Muscle of leg (tissue), 11 donors: Measurements from ENCODE around the gene GGT6. TPM values are rescaled to one million over a fixed set of nuclear protein-coding genes. Genes with fewer than 3 reads are reported as not detected.

ENCODE experiments used
- DNase-seq: peaks from one replicate; pipeline ENCODE4 v3.0.0; 2013
- H3K27ac ChIP-seq: one replicate; pipeline ENCODE4 v1.5.1; 2013; ENCODE audit warnings: mild to moderate bottlenecking, low read length, control low read depth
- H3K27me3 ChIP-seq: one replicate; pipeline ENCODE4 v1.6.1; 2013; ENCODE audit warnings: low read length; ENCODE audit not compliant: control insufficient read depth, insufficient read depth
- H3K36me3 ChIP-seq: one replicate; pipeline ENCODE4 v1.6.1; 2013; ENCODE audit warnings: low read length; ENCODE audit not compliant: control insufficient read depth, insufficient read depth
- H3K4me1 ChIP-seq: one replicate; pipeline ENCODE4 v1.6.1; 2013; ENCODE audit warnings: low read length; ENCODE audit not compliant: control insufficient read depth, insufficient read depth
- H3K4me3 ChIP-seq: one replicate; pipeline ENCODE4 v1.5.1; 2013; ENCODE audit warnings: low read length, control low read depth
- H3K9me3 ChIP-seq: replicated peaks from 2 replicates; pipeline ENCODE4 v1.6.1; 2013; ENCODE audit warnings: low read depth, low read length; ENCODE audit not compliant: control insufficient read depth
- WGBS: methylation state at CpG from one replicate; pipeline ENCODE4 v1.1.5; 2013; ENCODE audit warnings: missing lambda C conversion rate; ENCODE audit not compliant: insufficient coverage; 5-methylcytosine and 5-hydroxymethylcytosine counted together
- polyA plus RNA-seq, 8 donors: library from polyadenylated mRNA; unstranded; fragments of 120-200 nt; gene quantifications; one replicate each; pipeline versions ENCODE4 v1.2.1 to v1.2.3, GENCODE V29; 2013; ENCODE audit warnings: inconsistent platforms in 1 of 8, low replicate concordance in 1 of 8; ENCODE audit not compliant: insufficient read length in 8 of 8, insufficient read depth in 1 of 8
- total RNA-seq: library from RNA; stranded (reverse); fragments of 120-200 nt; gene quantifications from one replicate; pipeline ENCODE4 v1.2.4, GENCODE V29; 2013

Gene GGT6
- total and polyA plus RNA-seq, 9 donors, result 0.04 to 3.2 (median 0.10) TPM

DNA sequence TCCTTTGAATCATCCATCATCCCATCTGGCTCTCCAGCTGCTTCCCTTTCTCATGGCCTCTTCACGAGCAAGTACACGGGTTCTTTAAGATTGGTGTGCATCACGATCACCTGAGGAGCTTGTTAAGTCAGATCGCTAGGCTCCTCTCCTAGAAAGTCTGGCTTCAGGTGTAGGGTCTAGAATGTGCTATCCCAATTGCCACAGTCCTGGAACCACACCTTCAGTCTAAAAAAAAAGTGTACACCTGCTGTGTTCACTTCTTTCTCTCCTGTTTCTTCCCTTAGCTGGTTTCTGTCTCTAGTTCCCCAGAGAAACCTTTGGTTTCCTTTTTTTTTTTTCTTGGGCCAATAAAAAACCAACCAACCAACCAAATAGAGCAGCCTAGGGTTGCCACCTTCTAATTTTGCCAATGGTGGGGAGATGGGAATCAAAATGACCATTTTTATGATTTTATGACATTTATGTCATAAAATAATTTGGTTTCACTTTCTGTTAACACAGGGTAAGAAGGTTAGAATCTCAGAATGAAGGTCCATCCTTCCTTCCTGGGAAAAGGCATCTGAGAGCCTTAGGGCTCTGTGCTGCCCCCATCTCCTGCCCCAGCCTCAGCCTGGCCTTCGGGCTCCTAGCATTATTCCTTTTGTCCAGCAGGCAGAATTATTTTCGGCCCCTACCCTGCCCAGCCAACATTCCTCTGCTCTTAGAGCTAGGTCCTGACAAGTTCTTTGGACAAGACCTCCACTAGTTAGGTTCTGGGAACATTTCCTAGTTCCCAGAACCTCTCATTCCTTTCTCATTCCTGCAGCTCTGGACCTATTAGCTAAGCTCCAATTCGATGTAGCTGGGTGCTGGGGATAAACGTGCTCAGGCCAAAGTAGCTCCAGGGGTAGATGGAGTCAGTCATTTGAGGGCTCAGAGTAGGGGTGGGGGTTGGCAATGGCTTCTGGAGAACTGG lies 1.9 kb upstream of the GGT6 start:
- Histone ChIP-seq H3K4me1 (peaks cover 7% of the 10 kb centered on the region), H3K27ac (no peak overlapping the region), H3K4me3 (no peak overlapping the region), H3K9me3 (no peaks in the 10 kb centered on the region), H3K36me3 (no peaks in the 10 kb centered on the region), H3K27me3 (no peaks in the 10 kb centered on the region)
- WGBS, result 73% methylated on average over 6 of the region's 8 CpGs
- DNase-seq, result no peak

DNA sequence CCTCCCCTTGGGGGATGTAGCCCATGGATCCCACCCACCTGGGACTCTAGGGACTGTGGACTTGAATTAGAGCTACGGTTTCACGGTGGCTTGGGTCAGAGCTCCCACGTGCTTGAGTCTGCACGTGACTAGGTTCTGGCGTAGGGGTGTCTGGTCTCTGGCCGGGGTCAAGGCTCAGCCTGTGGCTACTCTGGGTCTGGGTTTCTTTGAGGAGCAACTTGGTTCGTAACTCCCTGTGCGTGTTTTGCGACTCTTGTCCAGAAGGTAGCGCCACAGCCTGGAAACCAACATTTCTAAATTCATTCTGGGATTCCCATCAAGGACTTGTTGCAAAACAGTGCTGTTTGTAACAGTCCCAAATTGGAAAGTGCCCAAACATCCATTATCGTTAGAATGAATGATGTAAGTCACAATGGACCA lies 470 bp upstream of the GGT6 start:
- peak; percentile 50 for DNase-seq
- Histone ChIP-seq H3K4me3 (no peak overlapping the region), H3K4me1 (peaks cover 7% of the 10 kb centered on the region), H3K9me3 (no peaks in the 10 kb centered on the region), H3K36me3 (no peaks in the 10 kb centered on the region), H3K27me3 (no peaks in the 10 kb centered on the region), H3K27ac (no peak overlapping the region)
- 31% methylated on average over 9 of the region's 11 CpGs for WGBS

DNA sequence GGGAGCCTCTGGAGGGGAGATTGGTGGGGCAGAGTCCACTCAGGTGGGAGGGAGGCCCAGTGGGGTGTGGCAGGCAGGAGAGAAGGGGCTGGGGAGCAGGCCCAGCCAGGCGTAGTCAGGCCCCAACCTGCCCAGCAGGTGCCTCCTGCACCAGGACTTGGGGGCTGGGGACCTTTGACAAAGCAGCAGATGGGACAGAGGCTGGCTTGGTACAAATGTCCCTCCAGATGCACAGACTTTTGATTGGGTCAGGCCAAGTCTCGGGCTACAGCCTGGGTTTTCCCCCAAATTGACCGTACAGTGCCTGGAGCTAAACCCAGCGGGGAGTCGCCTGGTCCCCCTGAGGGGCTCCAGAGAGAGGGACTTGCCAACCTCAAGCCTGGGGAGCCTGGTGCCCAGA lies 411 bp downstream of the GGT6 start:
- no peaks in the 10 kb centered on the region for H3K27me3 ChIP-seq
- H3K4me3 ChIP-seq, result no peak overlapping the region
- H3K36me3 ChIP-seq, result no peaks in the 10 kb centered on the region
- H3K4me1 ChIP-seq, result peaks cover 7% of the 10 kb centered on the region
- 96% methylated on average over 5 of the region's 5 CpGs for WGBS
- H3K27ac ChIP-seq, result no peak overlapping the region
- no peaks in the 10 kb centered on the region for H3K9me3 ChIP-seq
- no peak for DNase-seq

DNA sequence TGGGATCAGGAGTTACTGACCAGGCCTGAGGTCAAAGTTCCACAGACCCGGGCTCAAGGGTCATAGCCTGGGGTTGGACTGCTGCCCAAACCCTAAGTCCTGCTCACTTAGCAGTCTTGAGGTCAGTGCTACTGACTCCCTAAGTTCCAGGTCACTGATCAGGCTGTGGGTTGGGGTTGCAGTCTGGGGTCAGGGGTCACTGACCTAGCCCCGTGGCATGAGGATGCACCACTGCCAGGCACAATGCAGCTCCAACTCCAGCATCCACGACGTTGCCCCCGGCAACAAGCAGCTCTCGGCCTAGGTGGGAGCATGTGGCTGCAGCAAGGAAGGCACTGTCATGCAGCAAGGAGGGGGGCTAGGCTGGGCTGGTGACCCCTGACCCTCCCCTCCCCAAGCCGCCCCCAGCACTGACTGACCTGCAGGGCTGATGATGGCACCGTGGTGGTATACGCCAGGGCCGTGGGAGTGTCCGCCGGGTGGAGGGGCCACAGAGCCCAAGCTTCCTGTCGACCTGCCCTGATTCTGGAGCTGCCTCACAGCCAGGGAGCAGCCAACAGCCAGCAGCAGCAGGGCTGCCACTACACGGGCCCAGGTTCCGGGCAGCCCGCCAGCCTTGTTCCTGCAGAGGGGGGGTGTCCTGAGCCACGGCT lies 1.1 kb downstream of the GGT6 start:
- no peaks in the 10 kb centered on the region for H3K27me3 ChIP-seq
- no peaks in the 10 kb centered on the region for H3K36me3 ChIP-seq
- 60% methylated on average over 17 of the region's 17 CpGs for WGBS
- H3K4me3 ChIP-seq, result no peak overlapping the region
- H3K9me3 ChIP-seq, result no peaks in the 10 kb centered on the region
- peaks cover 11% of the 10 kb centered on the region for H3K4me1 ChIP-seq
- no peak for DNase-seq
- no peak overlapping the region for H3K27ac ChIP-seq

DNA sequence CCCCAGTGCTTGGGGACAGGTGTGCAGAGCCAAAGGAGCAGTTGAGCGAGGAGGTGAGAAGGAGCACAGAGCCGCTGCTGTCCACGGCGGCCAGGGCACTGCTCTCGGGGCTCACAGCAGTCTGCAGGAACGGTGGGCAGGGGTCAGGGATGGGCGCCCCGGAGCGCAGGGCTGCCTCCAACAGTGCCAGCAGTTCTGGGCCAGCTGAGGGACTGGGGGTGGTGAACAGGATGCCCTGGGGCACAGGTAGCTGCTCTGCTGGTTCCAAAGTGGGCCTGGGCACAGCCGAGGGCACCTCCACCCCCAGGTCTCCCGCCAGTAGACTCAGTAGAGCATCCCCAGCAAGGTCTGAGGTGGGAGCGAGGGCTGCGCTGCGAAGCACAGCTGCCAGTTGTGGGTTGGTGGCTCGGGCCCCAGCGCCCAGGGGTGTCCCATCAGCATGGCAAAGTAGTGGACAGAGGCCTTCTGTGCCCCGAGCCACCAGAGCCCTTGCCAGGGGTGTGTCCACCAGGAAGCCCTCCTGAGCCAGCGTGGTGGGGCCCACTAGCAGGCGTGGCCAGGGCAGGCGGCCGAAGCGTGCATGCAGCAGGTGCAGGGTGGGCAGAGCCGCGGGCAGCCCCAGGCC lies 1.9 kb downstream of the GGT6 start:
- peaks cover 18% of the 10 kb centered on the region for H3K4me1 ChIP-seq
- H3K27ac ChIP-seq, result no peak overlapping the region
- no peaks in the 10 kb centered on the region for H3K27me3 ChIP-seq
- H3K4me3 ChIP-seq, result no peak overlapping the region
- H3K36me3 ChIP-seq, result peaks cover 7% of the 10 kb centered on the region
- WGBS, result 93% methylated on average over 21 of the region's 24 CpGs
- no peak for DNase-seq
- H3K9me3 ChIP-seq, result no peaks in the 10 kb centered on the region

DNA sequence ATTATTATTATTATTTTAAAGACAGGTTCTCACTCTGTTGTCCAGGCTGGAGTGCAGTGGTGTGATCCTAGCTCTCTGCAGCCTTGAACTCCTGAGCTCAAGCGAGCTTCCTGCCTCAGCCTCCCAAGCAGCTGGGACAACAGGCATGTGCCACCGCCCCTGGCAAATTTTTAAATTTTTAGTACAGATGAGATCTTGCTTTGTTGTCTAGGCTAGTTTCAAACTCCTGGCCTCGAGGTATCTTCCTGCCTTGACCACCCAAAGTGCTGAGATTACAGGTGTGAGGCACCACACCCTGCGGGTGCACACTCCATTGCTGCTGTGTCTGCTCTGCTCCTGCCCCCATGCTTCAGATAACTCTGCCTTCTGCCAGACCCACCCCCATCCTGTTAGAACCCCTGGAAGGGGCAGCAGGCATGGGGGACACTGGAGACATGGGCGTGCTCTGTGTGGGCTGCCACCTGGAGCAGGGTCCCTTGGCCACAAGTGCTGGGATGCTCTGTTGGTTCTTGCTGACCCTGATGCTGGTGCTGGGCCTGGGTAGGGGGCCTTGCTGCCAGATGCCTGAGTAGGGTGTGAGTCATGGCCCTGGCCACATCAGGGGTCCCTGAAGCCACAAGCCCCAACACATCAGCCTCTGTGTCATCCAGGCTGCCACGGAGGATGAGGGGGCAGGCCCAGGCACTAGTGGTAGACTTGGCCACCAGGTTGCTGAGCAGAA lies 2.6 kb downstream of the GGT6 start:
- Histone ChIP-seq H3K36me3 (peaks cover 13% of the 10 kb centered on the region), H3K4me3 (no peak overlapping the region), H3K9me3 (no peaks in the 10 kb centered on the region), H3K27me3 (no peaks in the 10 kb centered on the region), H3K4me1 (peaks cover 18% of the 10 kb centered on the region), H3K27ac (no peak overlapping the region)
- no peak for DNase-seq
- 88% methylated on average over 5 of the region's 6 CpGs for WGBS

DNA sequence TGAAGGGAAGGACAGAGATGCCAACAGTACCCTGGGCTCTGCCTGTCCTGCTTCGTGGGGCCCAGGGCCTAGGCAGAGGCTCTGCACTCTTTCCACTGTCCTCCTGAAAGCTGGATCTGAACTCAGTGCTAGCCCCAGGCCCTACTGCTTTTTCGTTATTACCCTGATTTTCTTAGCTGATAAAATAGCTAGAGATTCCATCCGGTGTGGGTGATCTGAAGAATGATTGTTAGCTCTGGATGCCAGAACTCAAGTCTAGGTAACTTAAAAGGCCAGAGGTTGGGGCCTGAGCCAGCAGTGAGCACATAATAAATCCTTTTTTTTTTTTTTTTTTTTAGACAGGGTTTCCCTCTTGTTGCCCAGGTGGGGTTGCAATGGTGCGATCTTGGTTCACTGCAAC lies 3.4 kb downstream of the GGT6 start:
- WGBS, result no CpG with 5 or more reads among the region's 4 CpGs
- Histone ChIP-seq H3K27me3 (no peaks in the 10 kb centered on the region), H3K27ac (no peak overlapping the region), H3K4me1 (peaks cover 18% of the 10 kb centered on the region), H3K4me3 (no peak overlapping the region), H3K9me3 (no peaks in the 10 kb centered on the region), H3K36me3 (peaks cover 21% of the 10 kb centered on the region)
- DNase-seq, result no peak

DNA sequence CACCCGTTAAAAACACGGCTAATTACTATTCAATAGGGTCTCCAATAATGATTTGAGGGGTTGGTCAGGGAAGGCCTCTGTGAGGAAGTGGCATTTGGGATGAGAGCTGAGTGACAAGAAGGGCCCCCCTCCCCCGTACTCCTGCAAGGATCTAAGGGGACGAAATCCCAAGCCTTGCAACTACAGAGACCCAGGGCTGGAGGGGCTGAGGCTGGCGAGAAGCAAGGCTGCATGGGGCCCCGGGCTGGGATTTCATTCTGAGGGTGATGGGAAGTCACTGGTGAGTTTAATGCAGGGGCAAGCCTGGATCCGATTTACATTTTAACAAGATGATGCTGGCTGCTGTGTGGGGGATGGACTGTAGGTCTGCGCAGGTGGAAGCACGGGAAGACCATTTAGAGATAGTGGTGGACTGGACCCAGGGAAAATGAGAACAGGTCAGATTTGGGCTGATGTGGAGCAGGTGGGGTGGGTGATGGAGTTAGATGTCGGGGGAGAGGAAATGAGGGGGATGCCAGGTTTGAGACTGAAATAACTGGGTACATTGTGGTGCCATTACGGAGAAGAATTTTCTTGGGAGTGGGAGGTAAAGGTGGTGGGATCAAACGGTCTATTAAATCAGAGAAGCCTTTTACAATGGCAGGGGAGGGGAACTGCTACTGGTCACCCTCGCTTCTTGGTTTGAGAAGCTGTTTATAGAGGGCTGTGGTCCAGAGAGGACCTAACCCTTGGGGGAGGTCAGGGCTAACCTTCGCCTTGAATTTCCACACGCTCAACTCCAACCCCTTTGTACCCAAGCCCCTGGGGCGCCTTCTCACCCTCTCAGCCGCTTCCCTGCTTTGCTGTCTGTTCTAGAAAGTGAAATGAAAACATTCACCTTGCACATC lies 4.3 kb downstream of the GGT6 start:
- WGBS, result 60% methylated on average over 11 of the region's 17 CpGs
- Histone ChIP-seq H3K4me1 (peaks cover 18% of the 10 kb centered on the region), H3K9me3 (no peaks in the 10 kb centered on the region), H3K27me3 (no peaks in the 10 kb centered on the region), H3K4me3 (peak overlapping the region; percentile 95), H3K27ac (peak overlapping the region; percentile 81), H3K36me3 (peaks cover 28% of the 10 kb centered on the region)
- no peak for DNase-seq
